ENCODE data around the gene CELF1. TPM values are rescaled to one million over a fixed set of nuclear protein-coding genes. Genes with fewer than 3 reads are reported as not detected.

Gene CELF1
- total and polyA plus RNA-seq, 2 experiments from 2014 or later: 59.1 to 84.6 TPM

- H3K4me3 ChIP-seq: no peak overlapping the region
- no peaks in the 10 kb centered on the region for H3K9me2 ChIP-seq (replicated peaks; ENCODE audit: insufficient read depth)
- H3K27ac ChIP-seq: no peak overlapping the region
- no peaks in the 10 kb centered on the region for H3K36me3 ChIP-seq (replicated peaks; ENCODE audit: insufficient read depth, low read depth)
- H3K9me3 ChIP-seq (ENCODE audit: low read depth): no peaks in the 10 kb centered on the region
- WGBS (ENCODE audit: low lambda C conversion rate, missing lambda C conversion rate): 96% methylated on average over 37 of the region's 51 CpGs
- DNase-seq (ENCODE audit: low spot score): no peak
- no peak overlapping the region for H3K4me2 ChIP-seq
- H2AFZ ChIP-seq: no peak overlapping the region
- H3K79me2 ChIP-seq: no peaks in the 10 kb centered on the region
- peaks cover 26% of the 10 kb centered on the region for H3K27me3 ChIP-seq
- H4K20me1 ChIP-seq (ENCODE audit: insufficient read depth, poor library complexity, severe bottlenecking): no peaks in the 10 kb centered on the region
- TF ChIP-seq CTCF (IDR thresholded peaks at IDR 0.05; ENCODE audit: poor library complexity) (no peak), EZH2phosphoT487 (IDR thresholded peaks at IDR 0.05; ENCODE audit: low read depth, severe bottlenecking, unreplicated experiment) (no peak), EZH2 (IDR thresholded peaks at IDR 0.05; ENCODE audit: borderline replicate concordance) (no peak)
- H3K4me1 ChIP-seq (ENCODE audit: insufficient read depth): no peaks in the 10 kb centered on the region
Measured at GRCh38 chr11:47589584-47589976, 36.6 kb upstream of the CELF1 start.

GRCh38 chr11:47589118-47589517 lies 36.2 kb upstream of the CELF1 start:
- Histone ChIP-seq H3K27ac (no peak overlapping the region), H2AFZ (no peak overlapping the region), H3K4me3 (no peak overlapping the region), H3K4me1 (ENCODE audit: insufficient read depth) (no peaks in the 10 kb centered on the region), H3K79me2 (no peaks in the 10 kb centered on the region), H3K9me2 (replicated peaks; ENCODE audit: insufficient read depth) (no peaks in the 10 kb centered on the region), H3K9me3 (ENCODE audit: low read depth) (no peaks in the 10 kb centered on the region), H3K27me3 (peaks cover 22% of the 10 kb centered on the region), H3K36me3 (replicated peaks; ENCODE audit: insufficient read depth, low read depth) (no peaks in the 10 kb centered on the region), H4K20me1 (ENCODE audit: insufficient read depth, poor library complexity, severe bottlenecking) (no peaks in the 10 kb centered on the region), H3K4me2 (no peak overlapping the region)
- no peak for DNase-seq (ENCODE audit: low spot score)
- TF ChIP-seq EZH2 (IDR thresholded peaks at IDR 0.05; ENCODE audit: borderline replicate concordance) (no peak), EZH2phosphoT487 (IDR thresholded peaks at IDR 0.05; ENCODE audit: low read depth, severe bottlenecking, unreplicated experiment) (no peak), CTCF (IDR thresholded peaks at IDR 0.05; ENCODE audit: poor library complexity) (no peak)
- WGBS (ENCODE audit: low lambda C conversion rate, missing lambda C conversion rate): 82% methylated on average over 11 of the region's 11 CpGs

GRCh38 chr11:47587723-47588326 lies 34.9 kb upstream of the CELF1 start:
- H3K9me2 ChIP-seq (replicated peaks; ENCODE audit: insufficient read depth): no peaks in the 10 kb centered on the region
- no peak overlapping the region for H3K4me2 ChIP-seq
- no peaks in the 10 kb centered on the region for H3K4me1 ChIP-seq (ENCODE audit: insufficient read depth)
- no peak overlapping the region for H2AFZ ChIP-seq
- H3K9me3 ChIP-seq (ENCODE audit: low read depth): no peaks in the 10 kb centered on the region
- WGBS (ENCODE audit: low lambda C conversion rate, missing lambda C conversion rate): 85% methylated on average over 12 of the region's 14 CpGs
- no peaks in the 10 kb centered on the region for H4K20me1 ChIP-seq (ENCODE audit: insufficient read depth, poor library complexity, severe bottlenecking)
- no peaks in the 10 kb centered on the region for H3K79me2 ChIP-seq
- no peaks in the 10 kb centered on the region for H3K36me3 ChIP-seq (replicated peaks; ENCODE audit: insufficient read depth, low read depth)
- peaks cover 9% of the 10 kb centered on the region for H3K27me3 ChIP-seq
- DNase-seq (ENCODE audit: low spot score): no peak
- H3K4me3 ChIP-seq: no peak overlapping the region
- TF ChIP-seq CTCF (IDR thresholded peaks at IDR 0.05; ENCODE audit: poor library complexity): no peak
- TF ChIP-seq EZH2phosphoT487 (IDR thresholded peaks at IDR 0.05; ENCODE audit: low read depth, severe bottlenecking, unreplicated experiment): no peak
- no peak for TF ChIP-seq EZH2 (IDR thresholded peaks at IDR 0.05; ENCODE audit: borderline replicate concordance)
- H3K27ac ChIP-seq: no peak overlapping the region

All from hepatocyte (in vitro differentiated cells).